Astrocyte (in vitro differentiated cells and primary cell): ENCODE measurements around the gene PRMT2. TPM values are rescaled to one million over a fixed set of nuclear protein-coding genes. Genes with fewer than 3 reads are reported as not detected.

Experiments used
- DNase-seq: peaks from one replicate; pipeline ENCODE4 v3.0.0-alpha.2; 2010; ENCODE audit warnings: low read depth
- FAIRE-seq: peaks from 2 replicates; lab custom pipeline; 2011; peaks lifted over from hg19 to GRCh38; lab: Jason Lieb, UNC
- H2AFZ ChIP-seq: 2 replicates; pipeline ENCODE4 v1.6.0; 2012; ENCODE audit warnings: low read depth, low read length, inconsistent platforms
- H3K27ac ChIP-seq: 2 replicates; pipeline ENCODE4 v1.5.1; 2011; ENCODE audit warnings: low read depth, low read length, inconsistent platforms
- H3K27me3 ChIP-seq: 2 replicates; pipeline ENCODE4 v1.6.0; 2011; ENCODE audit warnings: low read length, inconsistent platforms; ENCODE audit not compliant: insufficient read depth
- H3K36me3 ChIP-seq: 2 replicates; pipeline ENCODE4 v1.5.1; 2011; ENCODE audit warnings: low read length, inconsistent platforms; ENCODE audit not compliant: insufficient read depth
- H3K4me1 ChIP-seq: 2 replicates; pipeline ENCODE4 v1.5.1; 2011; ENCODE audit warnings: low read length, inconsistent platforms; ENCODE audit not compliant: insufficient read depth
- H3K4me2 ChIP-seq: 2 replicates; pipeline ENCODE4 v1.6.0; 2012; ENCODE audit warnings: low read length, inconsistent platforms
- H3K4me3 ChIP-seq: 2 replicates; pipeline ENCODE4 v1.5.1; 2011; ENCODE audit warnings: low read depth, mild to moderate bottlenecking, low read length, inconsistent platforms; ENCODE audit not compliant: insufficient read depth
- H3K79me2 ChIP-seq: 2 replicates; pipeline ENCODE4 v1.6.0; 2012; ENCODE audit warnings: mild to moderate bottlenecking, low read length, inconsistent platforms; ENCODE audit not compliant: insufficient read depth
- H3K9ac ChIP-seq: 2 replicates; pipeline ENCODE4 v1.6.0; 2012; ENCODE audit warnings: mild to moderate bottlenecking, low read length, inconsistent platforms
- H3K9me3 ChIP-seq: 2 replicates; pipeline ENCODE4 v1.5.1; 2012; ENCODE audit warnings: low read depth, mild to moderate bottlenecking, low read length, inconsistent platforms; ENCODE audit not compliant: insufficient read depth
- H4K20me1 ChIP-seq: 2 replicates; pipeline ENCODE4 v1.6.0; 2012; ENCODE audit warnings: low read length, inconsistent platforms; ENCODE audit not compliant: insufficient read depth
- H3K27ac Mint-ChIP-seq: one replicate; pipeline ENCODE4 v1.8.0; 2021; ENCODE audit warnings: mild to moderate bottlenecking, mixed read lengths; ENCODE audit not compliant: unreplicated experiment
- H3K27me3 Mint-ChIP-seq: one replicate; pipeline ENCODE4 v1.8.0; 2021; ENCODE audit warnings: low read depth, mixed read lengths; ENCODE audit not compliant: unreplicated experiment
- H3K36me3 Mint-ChIP-seq: one replicate; pipeline ENCODE4 v1.8.0; 2021; ENCODE audit warnings: low read depth, mixed read lengths; ENCODE audit not compliant: unreplicated experiment
- H3K4me1 Mint-ChIP-seq: one replicate; pipeline ENCODE4 v1.8.0; 2021; ENCODE audit warnings: low read depth, mixed read lengths; ENCODE audit not compliant: unreplicated experiment
- H3K4me3 Mint-ChIP-seq: one replicate; pipeline ENCODE4 v1.8.0; 2021; ENCODE audit warnings: mild to moderate bottlenecking, moderate library complexity, mixed read lengths; ENCODE audit not compliant: unreplicated experiment
- H3K9me3 Mint-ChIP-seq: one replicate; pipeline ENCODE4 v1.8.0; 2021; ENCODE audit warnings: mild to moderate bottlenecking, mixed read lengths; ENCODE audit not compliant: unreplicated experiment
- CTCF ChIP-seq: IDR thresholded peaks from 2 replicates; pipeline ENCODE4 v1.5.1; 2011; ENCODE audit warnings: low read depth, mild to moderate bottlenecking, inconsistent platforms, low read length, moderate library complexity; ENCODE audit not compliant: insufficient read depth
- EZH2 ChIP-seq: IDR thresholded peaks from 2 replicates; pipeline ENCODE4 v1.6.1; 2012; ENCODE audit warnings: mild to moderate bottlenecking, low read length, inconsistent platforms; ENCODE audit not compliant: insufficient read depth
- total RNA-seq: library from RNA; stranded (reverse); gene quantifications from 2 replicates; pipeline ENCODE4 v1.2.1, GENCODE V29; 2021

The PRMT2 gene
- total RNA-seq, 1 donor from 2014 or later: 106 TPM

GRCh38 chr21:46633566-46633965 lies 1.9 kb upstream of the PRMT2 start:
- no peak overlapping the region for H3K9ac ChIP-seq
- H3K4me1 ChIP-seq: peaks cover 25% of the 10 kb centered on the region
- H3K4me3 Mint-ChIP-seq: no peak overlapping the region
- peaks cover 20% of the 10 kb centered on the region for H3K4me1 Mint-ChIP-seq
- H2AFZ ChIP-seq: no peak overlapping the region
- peaks cover 3% of the 10 kb centered on the region for H3K9me3 Mint-ChIP-seq
- peaks cover 23% of the 10 kb centered on the region for H4K20me1 ChIP-seq
- no peak for TF ChIP-seq EZH2
- no peak for TF ChIP-seq CTCF
- H3K36me3 Mint-ChIP-seq: peaks cover 6% of the 10 kb centered on the region
- no peak overlapping the region for H3K27ac ChIP-seq
- H3K36me3 ChIP-seq: peaks cover 3% of the 10 kb centered on the region
- H3K79me2 ChIP-seq: peaks cover 29% of the 10 kb centered on the region
- H3K4me3 ChIP-seq: no peak overlapping the region
- FAIRE-seq: no peak
- no peak for DNase-seq
- H3K27me3 ChIP-seq: peaks cover 2% of the 10 kb centered on the region
- no peaks in the 10 kb centered on the region for H3K27me3 Mint-ChIP-seq
- no peak overlapping the region for H3K27ac Mint-ChIP-seq
- no peak overlapping the region for H3K4me2 ChIP-seq
- H3K9me3 ChIP-seq: no peaks in the 10 kb centered on the region

- peak overlapping the region; percentile 97 for H3K9ac ChIP-seq
- H2AFZ ChIP-seq: peak overlapping the region; percentile 49
- H3K4me2 ChIP-seq: peak overlapping the region; percentile 97
- no peak for DNase-seq
- peaks cover 3% of the 10 kb centered on the region for H3K9me3 Mint-ChIP-seq
- peak overlapping the region; percentile 93 for H3K27ac Mint-ChIP-seq
- H3K79me2 ChIP-seq: peaks cover 38% of the 10 kb centered on the region
- peaks cover 32% of the 10 kb centered on the region for H4K20me1 ChIP-seq
- peak overlapping the region; percentile 95 for H3K4me3 ChIP-seq
- peaks cover 25% of the 10 kb centered on the region for H3K4me1 ChIP-seq
- no peak for FAIRE-seq
- peaks cover 6% of the 10 kb centered on the region for H3K36me3 Mint-ChIP-seq
- H3K9me3 ChIP-seq: no peaks in the 10 kb centered on the region
- peak overlapping the region; percentile 80 for H3K4me3 Mint-ChIP-seq
- H3K4me1 Mint-ChIP-seq: peaks cover 20% of the 10 kb centered on the region
- H3K36me3 ChIP-seq: peaks cover 3% of the 10 kb centered on the region
- H3K27me3 ChIP-seq: peaks cover 2% of the 10 kb centered on the region
- peak overlapping the region; percentile 95 for H3K27ac ChIP-seq
- H3K27me3 Mint-ChIP-seq: no peaks in the 10 kb centered on the region
- no peak for TF ChIP-seq CTCF
- TF ChIP-seq EZH2: no peak
Measured at GRCh38 chr21:46634427-46634826, 1.0 kb upstream of the PRMT2 start.

DNA sequence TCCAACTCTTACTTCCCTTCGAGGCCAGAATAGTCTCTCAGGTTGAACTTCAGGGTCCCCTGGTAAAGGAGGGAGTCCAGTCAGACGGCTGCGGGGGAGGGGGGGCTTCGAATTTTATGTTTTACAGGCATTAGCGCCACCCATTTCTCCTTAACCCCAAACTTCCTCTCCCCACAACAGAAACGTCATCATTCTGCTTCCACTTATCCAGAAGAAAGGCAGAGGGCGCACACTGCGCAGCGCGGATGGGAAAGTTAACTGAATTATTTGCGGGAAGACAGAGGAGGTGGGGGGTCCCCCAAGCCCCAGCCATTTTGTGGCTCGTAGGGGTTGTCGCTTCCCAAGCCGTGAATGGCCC lies 529 bp upstream of the PRMT2 start:
- peaks cover 37% of the 10 kb centered on the region for H4K20me1 ChIP-seq
- H3K9ac ChIP-seq: peak overlapping the region; percentile 97
- Mint-ChIP-seq H3K9me3 (peaks cover 3% of the 10 kb centered on the region), H3K36me3 (peaks cover 6% of the 10 kb centered on the region), H3K4me1 (peaks cover 25% of the 10 kb centered on the region), H3K27me3 (no peaks in the 10 kb centered on the region), H3K27ac (peak overlapping the region; percentile 93), H3K4me3 (peak overlapping the region; percentile 80)
- no peaks in the 10 kb centered on the region for H3K9me3 ChIP-seq
- peak overlapping the region; percentile 95 for H3K27ac ChIP-seq
- peak overlapping the region; percentile 95 for H3K4me3 ChIP-seq
- H3K27me3 ChIP-seq: no peaks in the 10 kb centered on the region
- H3K4me2 ChIP-seq: peak overlapping the region; percentile 97
- peaks cover 3% of the 10 kb centered on the region for H3K36me3 ChIP-seq
- peaks cover 25% of the 10 kb centered on the region for H3K4me1 ChIP-seq
- DNase-seq (peak; percentile 83), FAIRE-seq (no peak)
- H2AFZ ChIP-seq: peak overlapping the region; percentile 49
- H3K79me2 ChIP-seq: peaks cover 43% of the 10 kb centered on the region
- TF ChIP-seq EZH2 (no peak), CTCF (no peak)
